Neutrophil (primary cell): ENCODE data around the gene EPHB3.
A peak's percentile ranks its signal among the peaks of the same experiment; 100 is the strongest.

Experiments used
- H3K27ac ChIP-seq: fragments of 200-600 bp; sonication (generic); 2 replicates; pipeline ENCODE4 v1.5.1; 2016; ENCODE audit warnings: mild to moderate bottlenecking, moderate library complexity
- H3K27me3 ChIP-seq: fragments of 200-600 bp; sonication (generic); 2 replicates; pipeline ENCODE4 v1.6.0; 2016; ENCODE audit warnings: mild to moderate bottlenecking
- H3K36me3 ChIP-seq: fragments of 200-600 bp; sonication (generic); 2 replicates; pipeline ENCODE4 v1.5.1; 2017
- H3K4me1 ChIP-seq, 2 experiments: fragments of 200-600 bp in 1 of 2; sonication (generic) in 1 of 2; 1 replicate in 1 of 2; 2 replicates in 1 of 2; pipeline versions ENCODE4 v1.5.1 to v1.6.1; 2013 to 2016; ENCODE audit warnings: low read depth in 1 of 2, low read length in 1 of 2, mild to moderate bottlenecking in 1 of 2, moderate library complexity in 1 of 2; ENCODE audit not compliant: control insufficient read depth in 1 of 2, insufficient read depth in 1 of 2
- H3K4me3 ChIP-seq, 2 experiments: fragments of 200-600 bp in 1 of 2; sonication (generic) in 1 of 2; 1 replicate in 1 of 2; 2 replicates in 1 of 2; pipeline ENCODE4 v1.5.1; 2013 to 2016; ENCODE audit warnings: low read depth in 1 of 2, low read length in 1 of 2, mild to moderate bottlenecking in 1 of 2, moderate library complexity in 1 of 2
- H3K9me3 ChIP-seq: fragments of 200-600 bp; sonication (generic); 2 replicates; pipeline ENCODE4 v1.5.1; 2016
- CTCF ChIP-seq: fragments of 200-600 bp; sonication (generic); IDR thresholded peaks from 2 replicates; pipeline ENCODE4 v1.5.1; 2016; ENCODE audit warnings: antibody characterized with exemption

The EPHB3 gene

GRCh38 chr3:184566441-184567414 lies 5.1 kb downstream of the EPHB3 start:
- TF ChIP-seq CTCF, result no peak
- H3K9me3 ChIP-seq, result no peaks in the 10 kb centered on the region
- H3K36me3 ChIP-seq, result no peaks in the 10 kb centered on the region
- peaks cover 8 to 16% of the 10 kb centered on the region in 2 experiments for H3K4me1 ChIP-seq
- H3K27ac ChIP-seq, result no peak overlapping the region
- peaks cover 100% of the 10 kb centered on the region for H3K27me3 ChIP-seq
- no peak overlapping the region for H3K4me3 ChIP-seq

GRCh38 chr3:184567946-184568559 lies 6.5 kb downstream of the EPHB3 start:
- Histone ChIP-seq H3K36me3 (no peaks in the 10 kb centered on the region), H3K9me3 (no peaks in the 10 kb centered on the region), H3K27me3 (peaks cover 97% of the 10 kb centered on the region), H3K4me1 (peaks cover 6 to 14% of the 10 kb centered on the region in 2 experiments), H3K27ac (no peak overlapping the region), H3K4me3 (no peak overlapping the region)
- TF ChIP-seq CTCF, result no peak

GRCh38 chr3:184568560-184568923 lies 7.0 kb downstream of the EPHB3 start:
- Histone ChIP-seq H3K4me1 (peaks cover 6 to 14% of the 10 kb centered on the region in 2 experiments), H3K36me3 (no peaks in the 10 kb centered on the region), H3K9me3 (no peaks in the 10 kb centered on the region), H3K27me3 (peaks cover 92% of the 10 kb centered on the region), H3K4me3 (peak overlapping the region in 1 of 2 experiments; percentile 49), H3K27ac (no peak overlapping the region)
- TF ChIP-seq CTCF, result no peak

GRCh38 chr3:184568924-184569829 lies 7.6 kb downstream of the EPHB3 start:
- no peaks in the 10 kb centered on the region for H3K36me3 ChIP-seq
- no peaks in the 10 kb centered on the region for H3K9me3 ChIP-seq
- peak overlapping the region; percentile 32 to 49 for H3K4me3 ChIP-seq
- H3K27me3 ChIP-seq, result peaks cover 86% of the 10 kb centered on the region
- no peak overlapping the region for H3K27ac ChIP-seq
- peaks cover 6 to 14% of the 10 kb centered on the region in 2 experiments for H3K4me1 ChIP-seq
- no peak for TF ChIP-seq CTCF

GRCh38 chr3:184570035-184570434 lies 8.4 kb downstream of the EPHB3 start:
- Histone ChIP-seq H3K27me3 (peaks cover 77% of the 10 kb centered on the region), H3K27ac (no peak overlapping the region), H3K36me3 (no peaks in the 10 kb centered on the region), H3K4me1 (peaks cover 6 to 14% of the 10 kb centered on the region in 2 experiments), H3K4me3 (no peak overlapping the region), H3K9me3 (no peaks in the 10 kb centered on the region)
- no peak for TF ChIP-seq CTCF
